ENCODE measurements around the gene RNF20.

Gene RNF20

GRCh38 chr9:101601904-101602765, 68.5 kb downstream of the RNF20 start:
- H3K27ac ChIP-seq (replicated peaks): no peak overlapping the region
- TF ChIP-seq SPI1 (IDR thresholded peaks at IDR 0.05; ENCODE audit: borderline replicate concordance, low read depth): no peak
- TF ChIP-seq CTCF (IDR thresholded peaks at IDR 0.05; ENCODE audit: insufficient read depth, low read length): peak; percentile 48
- no peak for TF ChIP-seq GABPA (IDR thresholded peaks at IDR 0.05; ENCODE audit: low read depth)
- peak in 1 of 2 experiments; percentile 18 for DNase-seq (ENCODE audit: low read depth in 1 of 2, low spot score in 1 of 2)

GRCh38 chr9:101604296-101604695, 70.6 kb downstream of the RNF20 start:
- H3K27ac ChIP-seq (replicated peaks): no peak overlapping the region
- TF ChIP-seq CTCF (IDR thresholded peaks at IDR 0.05; ENCODE audit: insufficient read depth, low read length) (no peak), SPI1 (IDR thresholded peaks at IDR 0.05; ENCODE audit: borderline replicate concordance, low read depth) (no peak), GABPA (IDR thresholded peaks at IDR 0.05; ENCODE audit: low read depth) (no peak)
- H3K27me3 ChIP-seq (ENCODE audit: insufficient read depth, poor library complexity, severe bottlenecking): no peaks in the 10 kb centered on the region
- no peak for DNase-seq (ENCODE audit: low read depth in 1 of 2, low spot score in 1 of 2)
- no peak overlapping the region for H3K4me3 ChIP-seq (replicated peaks; ENCODE audit: insufficient read depth, low read length)

More at GRCh38 chr9:101601904-101602765, 68.5 kb downstream of the RNF20 start:
- Histone ChIP-seq H3K27me3 (ENCODE audit: insufficient read depth, poor library complexity, severe bottlenecking) (no peaks in the 10 kb centered on the region), H3K4me3 (replicated peaks; ENCODE audit: insufficient read depth, low read length) (no peak overlapping the region)

- no peak overlapping the region for H3K27ac ChIP-seq (replicated peaks)
- DNase-seq (ENCODE audit: low read depth in 1 of 2, low spot score in 1 of 2): no peak
- H3K4me3 ChIP-seq (replicated peaks; ENCODE audit: insufficient read depth, low read length): no peak overlapping the region
- TF ChIP-seq GABPA (IDR thresholded peaks at IDR 0.05; ENCODE audit: low read depth): no peak
- no peak for TF ChIP-seq POLR2AphosphoS5 (IDR thresholded peaks at IDR 0.05; ENCODE audit: low read depth)
- TF ChIP-seq REST (IDR thresholded peaks at IDR 0.05; ENCODE audit: insufficient replicate concordance, low read depth): no peak
- TF ChIP-seq SPI1 (IDR thresholded peaks at IDR 0.05; ENCODE audit: borderline replicate concordance, low read depth): no peak
- no peak for TF ChIP-seq CTCF (IDR thresholded peaks at IDR 0.05; ENCODE audit: insufficient read depth, low read length)
- H3K27me3 ChIP-seq (ENCODE audit: insufficient read depth, poor library complexity, severe bottlenecking): peaks cover 2% of the 10 kb centered on the region
Measured at GRCh38 chr9:101605547-101605946, 71.9 kb downstream of the RNF20 start.
